Gastrocnemius medialis (tissue), 4 donors: ENCODE results near the gene ZNF566.

Experiments
- CTCF ChIP-seq, 5 experiments: fragments of 450-650 bp in 3 of 5; fragments of 200-600 bp in 2 of 5; sonication (generic) in 2 of 5; IDR thresholded peaks in 4 of 5; conservative IDR thresholded peaks in 1 of 5; 1 replicate in 4 of 5; 2 replicates in 1 of 5; pipeline ENCODE4 v1.5.1; 2016 to 2019; ENCODE audit warnings: antibody characterized with exemption in 5 of 5, mild to moderate bottlenecking in 3 of 5, moderate library complexity in 3 of 5
- POLR2A ChIP-seq, 2 donors: fragments of 450-650 bp; IDR thresholded peaks; one replicate each; pipeline ENCODE4 v1.6.1; 2017; ENCODE audit warnings: antibody characterized with exemption in 2 of 2, mild to moderate bottlenecking in 2 of 2, moderate library complexity in 2 of 2

GRCh38 chr19:36398571-36398970 is 90.8 kb downstream of the ZNF566 start:
- TF ChIP-seq CTCF (IDR thresholded peaks at IDR 0.05 in 4 of 5, conservative IDR thresholded peaks at IDR 0.05 in 1 of 5), result no peak
- TF ChIP-seq POLR2A (IDR thresholded peaks at IDR 0.05), result no peak
